CD4-positive, alpha-beta T cell treated with Interleukin-6 for 4 hours (primary cell): ENCODE data around the gene LRP6.
"Not testable (repeated sequence)": the region's sequence is repeated elsewhere in the genome, so short reads cannot be mapped to it uniquely, and the experiment has no call there.

Experiments
- DNase-seq: peaks from one replicate; pipeline ENCODE4 v3.0.0-alpha.2; 2020; ENCODE audit warnings: mixed read lengths

The LRP6 gene

GRCh38 chr12:12110923-12111555 is 155.8 kb downstream of the LRP6 start:
- DNase-seq = not testable (repeated sequence)

GRCh38 chr12:12108441-12109058 is 158.3 kb downstream of the LRP6 start:
- no peak for DNase-seq

- DNase-seq = no peak
Measured at GRCh38 chr12:12107678-12108077, 159.2 kb downstream of the LRP6 start.

GRCh38 chr12:12099102-12099501 is 167.7 kb downstream of the LRP6 start:
- DNase-seq = no peak

GRCh38 chr12:12098691-12099015 is 168.2 kb downstream of the LRP6 start:
- no peak for DNase-seq

- no peak for DNase-seq
Measured at GRCh38 chr12:12097891-12098690, 168.8 kb downstream of the LRP6 start.

GRCh38 chr12:12095021-12095420 is 171.8 kb downstream of the LRP6 start:
- DNase-seq = no peak

GRCh38 chr12:12094481-12094880 is 172.4 kb downstream of the LRP6 start:
- no peak for DNase-seq

GRCh38 chr12:12091977-12092663 is 174.7 kb downstream of the LRP6 start:
- DNase-seq = no peak

GRCh38 chr12:12091071-12091470 is 175.8 kb downstream of the LRP6 start:
- no peak for DNase-seq

GRCh38 chr12:12088761-12089160 is 178.1 kb downstream of the LRP6 start:
- DNase-seq = no peak

GRCh38 chr12:12088147-12088546 is 178.7 kb downstream of the LRP6 start:
- no peak for DNase-seq

- no peak for DNase-seq
Measured at GRCh38 chr12:12087693-12088034, 179.2 kb downstream of the LRP6 start.

- no peak for DNase-seq
Measured at GRCh38 chr12:12086973-12087692, 179.7 kb downstream of the LRP6 start.

- no peak for DNase-seq
Measured at GRCh38 chr12:12086362-12086761, 180.5 kb downstream of the LRP6 start.

- DNase-seq = no peak
Measured at GRCh38 chr12:12083688-12084087, 183.2 kb downstream of the LRP6 start.

GRCh38 chr12:12081836-12082497 is 184.9 kb downstream of the LRP6 start:
- DNase-seq = no peak

GRCh38 chr12:12079291-12079690 is 187.6 kb downstream of the LRP6 start:
- DNase-seq = no peak

- peak; percentile 55 for DNase-seq
Measured at GRCh38 chr12:12072064-12072760, 194.6 kb downstream of the LRP6 start.

- DNase-seq = peak; percentile 17
Measured at GRCh38 chr12:12070674-12071656, 195.9 kb downstream of the LRP6 start, which contains the start of gene BCL2L14. Gene BCL2L14 (plus strand): TSS chr12:12070939. CDS start chr12:12079306, 8,367 bp downstream.
